LNCAP (cell line): Measurements from ENCODE around the gene TRIP6.

Experiments used
- TF ChIP-seq, protein P1 (sequence below): fragments of 450-650 bp; IDR thresholded peaks from 2 replicates; pipeline ENCODE4 v1.5.1; 2017; ENCODE audit warnings: mild to moderate bottlenecking

Gene TRIP6

DNA sequence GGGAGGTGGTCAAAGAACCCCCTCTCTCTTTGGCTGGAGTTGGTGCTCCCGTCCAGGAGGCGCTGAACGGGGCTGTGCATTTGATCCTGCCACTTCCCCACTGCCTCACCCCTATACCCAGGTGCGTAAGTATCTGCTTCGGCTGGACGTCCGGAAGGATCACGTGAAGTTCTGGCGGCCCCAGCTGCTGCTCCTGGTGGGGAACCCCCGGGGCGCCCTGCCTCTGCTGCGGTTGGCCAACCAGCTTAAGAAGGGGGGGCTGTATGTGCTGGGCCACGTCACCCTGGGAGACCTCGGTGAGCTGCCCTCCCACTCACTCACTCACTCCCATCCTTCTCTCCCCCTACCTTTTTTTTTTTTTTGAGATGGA, 5.6 kb upstream of the TRIP6 start:
- TF ChIP-seq, protein P1, sequence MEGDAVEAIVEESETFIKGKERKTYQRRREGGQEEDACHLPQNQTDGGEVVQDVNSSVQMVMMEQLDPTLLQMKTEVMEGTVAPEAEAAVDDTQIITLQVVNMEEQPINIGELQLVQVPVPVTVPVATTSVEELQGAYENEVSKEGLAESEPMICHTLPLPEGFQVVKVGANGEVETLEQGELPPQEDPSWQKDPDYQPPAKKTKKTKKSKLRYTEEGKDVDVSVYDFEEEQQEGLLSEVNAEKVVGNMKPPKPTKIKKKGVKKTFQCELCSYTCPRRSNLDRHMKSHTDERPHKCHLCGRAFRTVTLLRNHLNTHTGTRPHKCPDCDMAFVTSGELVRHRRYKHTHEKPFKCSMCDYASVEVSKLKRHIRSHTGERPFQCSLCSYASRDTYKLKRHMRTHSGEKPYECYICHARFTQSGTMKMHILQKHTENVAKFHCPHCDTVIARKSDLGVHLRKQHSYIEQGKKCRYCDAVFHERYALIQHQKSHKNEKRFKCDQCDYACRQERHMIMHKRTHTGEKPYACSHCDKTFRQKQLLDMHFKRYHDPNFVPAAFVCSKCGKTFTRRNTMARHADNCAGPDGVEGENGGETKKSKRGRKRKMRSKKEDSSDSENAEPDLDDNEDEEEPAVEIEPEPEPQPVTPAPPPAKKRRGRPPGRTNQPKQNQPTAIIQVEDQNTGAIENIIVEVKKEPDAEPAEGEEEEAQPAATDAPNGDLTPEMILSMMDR = no peak

DNA sequence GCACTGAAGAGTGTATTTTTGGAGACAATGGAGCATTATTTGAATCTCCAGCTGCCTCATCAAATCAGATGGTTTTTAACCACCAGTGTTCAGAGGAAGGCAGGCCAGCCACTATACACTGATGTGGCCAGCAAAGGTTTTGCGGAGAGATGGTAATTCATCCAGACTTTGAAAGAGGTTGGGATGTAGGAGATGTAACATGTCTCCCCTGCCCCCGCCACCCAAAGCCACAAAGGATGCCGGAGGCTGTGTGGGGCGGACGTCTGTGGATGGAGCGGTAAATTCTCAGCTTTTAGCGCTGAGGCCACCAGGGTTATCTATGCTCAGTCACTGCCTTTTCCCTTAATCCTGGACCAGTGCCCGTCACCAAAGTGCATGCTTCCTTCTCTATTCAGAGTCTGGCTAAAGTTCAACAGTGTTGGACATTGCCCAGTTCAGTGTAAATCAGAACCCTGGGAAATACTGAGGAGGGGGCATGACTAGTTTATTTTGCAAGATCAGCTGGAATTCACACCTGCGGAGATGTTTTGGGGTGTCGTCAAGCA, 3.7 kb upstream of the TRIP6 start:
- TF ChIP-seq, protein P1 = no peak

DNA sequence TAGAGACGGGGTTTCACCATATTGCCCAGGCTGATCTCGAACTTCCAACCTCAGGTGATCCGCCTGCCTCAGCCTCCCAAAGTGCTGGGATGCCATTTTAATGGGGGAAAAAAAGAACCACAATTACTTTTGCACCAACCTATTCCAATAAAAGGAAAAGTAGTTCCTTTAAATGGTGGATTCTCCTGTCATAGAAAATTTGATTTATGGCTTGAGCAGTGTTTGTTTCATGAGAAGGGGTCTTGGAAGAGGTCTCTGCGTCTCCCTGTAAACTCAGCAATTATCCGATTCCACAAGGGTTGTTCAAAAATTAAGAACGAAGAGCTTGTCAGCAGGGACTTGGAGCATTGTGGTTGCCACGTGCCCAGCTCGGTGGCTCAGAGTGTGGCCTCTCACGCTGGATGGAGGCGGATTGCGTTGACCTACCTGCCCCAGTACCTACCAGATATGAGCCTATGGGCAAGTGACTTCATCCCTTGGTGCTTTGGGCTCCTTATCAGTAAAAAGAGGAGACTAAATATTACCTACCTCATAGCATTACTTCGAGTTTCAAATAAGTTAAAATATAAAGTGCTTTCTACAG, 2.8 kb upstream of the TRIP6 start:
- TF ChIP-seq, protein P1 = no peak

- TF ChIP-seq, protein P1 = no peak
These were observed 1.7 kb upstream of the TRIP6 start for GRCh38 chr7:100865372-100865911.

- TF ChIP-seq, protein P1 = no peak
These were observed 1.1 kb upstream of the TRIP6 start for GRCh38 chr7:100865938-100866728.

- TF ChIP-seq, protein P1 = no peak
These were observed 503 bp upstream of the TRIP6 start for GRCh38 chr7:100866729-100867039.

GRCh38 chr7:100867776-100868485, 744 bp downstream of the TRIP6 start:
- TF ChIP-seq, protein P1 = no peak
